Measurements from ENCODE around the gene FBXW8. TPM values are rescaled to one million over a fixed set of nuclear protein-coding genes. Genes with fewer than 3 reads are reported as not detected.

FBXW8 gene
- total RNA-seq, 4 donors from 2014 or later, result 7.4 to 15.4 (median 10.2) TPM

DNA sequence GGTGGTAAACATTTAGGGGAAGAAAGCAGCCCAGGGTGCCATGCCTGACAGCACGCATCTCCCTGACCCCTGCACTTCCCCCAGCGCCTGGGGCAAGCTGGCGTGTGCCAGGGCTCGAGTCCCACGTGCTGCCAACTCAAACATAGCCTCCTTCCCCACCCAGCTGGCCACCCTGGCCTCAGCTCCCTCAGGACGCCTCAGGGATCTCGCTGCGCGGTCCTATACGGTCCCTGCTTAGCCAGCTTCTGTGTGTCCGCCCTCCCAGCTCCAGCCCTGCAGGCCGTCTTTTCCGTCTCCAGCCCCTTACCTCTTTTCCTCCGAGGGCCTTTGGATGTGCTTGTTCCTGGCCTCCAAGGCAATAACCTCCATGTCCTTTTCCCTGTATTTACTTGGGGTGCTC, 117.5 kb downstream of the FBXW8 start:
- peaks cover 0 to 9% (median 0%) of the 10 kb centered on the region in 4 donors for H3K27me3 ChIP-seq
- no peak for DNase-seq
- peaks cover 0 to 80% (median 30%) of the 10 kb centered on the region in 3 donors for H3K36me3 ChIP-seq
- no peak overlapping the region for H3K27ac ChIP-seq
- no peaks in the 10 kb centered on the region for H3K9me3 ChIP-seq
- TF ChIP-seq POLR2A (IDR thresholded peaks at IDR 0.05), result no peak
- TF ChIP-seq, protein P1, sequence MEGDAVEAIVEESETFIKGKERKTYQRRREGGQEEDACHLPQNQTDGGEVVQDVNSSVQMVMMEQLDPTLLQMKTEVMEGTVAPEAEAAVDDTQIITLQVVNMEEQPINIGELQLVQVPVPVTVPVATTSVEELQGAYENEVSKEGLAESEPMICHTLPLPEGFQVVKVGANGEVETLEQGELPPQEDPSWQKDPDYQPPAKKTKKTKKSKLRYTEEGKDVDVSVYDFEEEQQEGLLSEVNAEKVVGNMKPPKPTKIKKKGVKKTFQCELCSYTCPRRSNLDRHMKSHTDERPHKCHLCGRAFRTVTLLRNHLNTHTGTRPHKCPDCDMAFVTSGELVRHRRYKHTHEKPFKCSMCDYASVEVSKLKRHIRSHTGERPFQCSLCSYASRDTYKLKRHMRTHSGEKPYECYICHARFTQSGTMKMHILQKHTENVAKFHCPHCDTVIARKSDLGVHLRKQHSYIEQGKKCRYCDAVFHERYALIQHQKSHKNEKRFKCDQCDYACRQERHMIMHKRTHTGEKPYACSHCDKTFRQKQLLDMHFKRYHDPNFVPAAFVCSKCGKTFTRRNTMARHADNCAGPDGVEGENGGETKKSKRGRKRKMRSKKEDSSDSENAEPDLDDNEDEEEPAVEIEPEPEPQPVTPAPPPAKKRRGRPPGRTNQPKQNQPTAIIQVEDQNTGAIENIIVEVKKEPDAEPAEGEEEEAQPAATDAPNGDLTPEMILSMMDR (IDR thresholded peaks at IDR 0.05), result no peak
- H3K4me3 ChIP-seq, result no peak overlapping the region
- peaks cover 0 to 16% (median 10%) of the 10 kb centered on the region in 3 donors for H3K4me1 ChIP-seq
- intact Hi-C loops (cut with DNase I), result no loop called here
- WGBS, 2 donors, result 84 to 85% methylated on average over 11 to 14 of the region's 14 CpGs

DNA sequence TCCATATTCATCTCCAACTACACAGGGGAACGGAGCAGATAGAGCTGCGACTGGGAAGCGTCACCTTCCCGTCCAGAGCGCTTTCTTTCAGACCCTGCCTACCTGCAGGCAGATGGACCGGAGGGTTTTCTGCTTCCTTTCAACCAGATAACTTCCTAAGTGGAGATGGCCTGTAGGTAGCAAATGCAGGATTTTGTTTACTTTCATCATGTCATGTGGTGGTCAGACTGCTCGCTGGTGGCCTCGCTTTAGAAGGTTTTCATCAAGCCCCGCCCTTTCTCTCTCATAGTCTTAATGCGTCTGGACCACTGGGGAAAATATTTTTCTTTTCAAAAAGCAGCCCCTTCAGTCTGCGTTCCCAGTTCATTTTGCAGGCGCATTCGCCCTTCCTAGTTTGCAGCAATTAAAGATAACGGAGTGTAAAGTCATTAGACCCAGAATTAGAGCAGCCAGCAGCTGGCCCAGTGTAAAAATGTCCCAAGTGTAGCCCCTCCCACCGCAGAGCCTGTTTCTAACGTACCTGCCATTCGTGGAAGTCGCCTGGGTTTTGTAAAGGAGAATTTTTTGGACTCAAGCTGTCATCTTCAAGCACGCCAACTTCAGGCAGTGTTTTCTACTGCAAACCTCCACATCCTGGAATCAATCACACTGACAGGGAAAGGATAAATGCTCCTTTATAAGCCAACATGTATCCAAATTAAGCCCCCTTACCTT, 119.6 kb downstream of the FBXW8 start:
- WGBS, 2 donors, result 87 to 88% methylated on average over 14 to 19 of the region's 19 CpGs
- TF ChIP-seq POLR2A (IDR thresholded peaks at IDR 0.05), result no peak
- TF ChIP-seq, protein P1 (IDR thresholded peaks at IDR 0.05), result no peak
- Histone ChIP-seq H3K4me3 (no peak overlapping the region), H3K4me1 (peaks cover 0 to 22% (median 12%) of the 10 kb centered on the region in 3 donors), H3K9me3 (no peaks in the 10 kb centered on the region), H3K27me3 (peaks cover 0 to 30% (median 0%) of the 10 kb centered on the region in 4 donors), H3K27ac (no peak overlapping the region), H3K36me3 (peaks cover 0 to 60% (median 17%) of the 10 kb centered on the region in 3 donors)
- DNase-seq, result no peak
- intact Hi-C loops (cut with DNase I), result no loop called here

DNA sequence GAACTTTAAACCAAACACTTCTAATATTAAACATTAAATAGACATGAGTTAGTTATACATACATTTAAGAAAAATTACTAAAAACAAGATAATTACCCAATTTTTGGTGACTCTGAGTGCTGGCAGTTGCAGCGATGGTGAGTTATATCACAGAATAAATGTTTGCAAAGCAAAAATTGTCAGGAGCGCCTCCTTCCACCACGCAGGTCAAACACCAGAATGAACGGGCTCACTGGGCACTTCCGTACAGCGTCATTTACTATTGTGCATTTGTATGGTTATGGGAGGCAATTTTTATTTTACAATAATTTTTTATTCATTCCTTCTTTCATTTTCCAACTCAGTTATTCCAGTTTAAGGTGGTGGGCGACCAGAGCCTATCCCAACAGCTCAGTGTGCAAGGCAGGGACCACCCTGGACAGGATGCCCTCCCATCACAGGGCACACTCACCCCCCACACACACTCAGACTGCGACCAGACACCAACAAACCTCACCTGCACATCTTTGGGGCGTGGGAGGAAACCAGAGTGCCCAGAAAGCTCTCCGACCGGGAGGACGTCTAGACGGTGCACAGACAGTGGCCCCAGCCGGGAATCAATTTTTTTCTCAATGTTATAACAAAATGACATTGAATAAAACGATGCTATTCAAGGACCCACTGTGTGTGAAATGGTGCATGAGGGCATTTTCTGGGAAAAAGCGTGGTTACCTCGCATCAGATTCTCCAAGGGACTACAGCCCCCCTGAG, 121.3 kb downstream of the FBXW8 start:
- no peak for DNase-seq
- H3K4me3 ChIP-seq, result no peak overlapping the region
- H3K27me3 ChIP-seq, result peaks cover 0 to 45% (median 0%) of the 10 kb centered on the region in 4 donors
- TF ChIP-seq, protein P1 (IDR thresholded peaks at IDR 0.05), result no peak
- TF ChIP-seq POLR2A (IDR thresholded peaks at IDR 0.05), result no peak
- H3K27ac ChIP-seq, result no peak overlapping the region
- intact Hi-C loops (cut with DNase I), result no loop called here
- no peaks in the 10 kb centered on the region for H3K9me3 ChIP-seq
- peaks cover 0 to 14% (median 8%) of the 10 kb centered on the region in 3 donors for H3K4me1 ChIP-seq
- H3K36me3 ChIP-seq, result peaks cover 0 to 44% (median 17%) of the 10 kb centered on the region in 3 donors
- WGBS, 2 donors, result 76 to 79% methylated on average over 14 to 16 of the region's 17 CpGs

DNA sequence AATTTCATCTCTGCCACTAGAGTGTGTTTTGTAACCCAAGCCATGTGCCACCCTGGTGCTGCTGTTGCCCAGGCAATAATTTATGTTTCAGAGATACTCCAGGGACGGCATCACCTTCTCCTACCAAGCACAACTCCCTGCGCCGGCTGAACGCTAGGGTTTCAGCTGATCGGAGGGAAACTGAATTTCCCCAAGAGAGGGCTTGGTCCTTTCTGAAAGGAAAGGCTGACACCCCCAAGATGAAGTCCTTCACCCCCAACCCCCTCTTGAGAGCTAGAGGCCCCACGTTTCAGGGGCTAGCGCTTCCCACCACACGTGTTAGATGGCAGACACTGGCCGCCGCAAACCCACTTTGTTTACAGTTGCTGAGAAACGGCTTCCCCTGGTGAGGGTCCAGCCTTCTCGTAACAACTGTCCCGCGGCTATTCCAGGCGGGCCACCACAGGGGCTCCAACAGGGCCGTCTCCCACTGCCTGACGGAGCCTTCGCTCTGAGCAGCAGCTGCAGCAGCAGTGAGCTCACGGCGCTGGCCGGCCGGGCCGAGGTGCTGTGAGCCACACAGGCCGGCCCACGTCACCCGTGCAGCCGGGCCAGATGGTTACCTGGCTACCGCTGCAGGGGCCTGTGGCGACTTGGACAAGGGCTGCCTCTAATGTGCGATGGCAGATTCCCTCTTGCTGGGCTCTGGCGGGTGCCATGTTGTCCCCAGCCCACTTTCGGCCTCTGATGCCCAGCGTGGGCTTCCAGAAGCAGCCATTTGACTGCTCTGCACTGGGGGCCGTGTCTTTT, 122.0 kb downstream of the FBXW8 start:
- Histone ChIP-seq H3K9me3 (no peaks in the 10 kb centered on the region), H3K4me1 (peaks cover 0 to 14% (median 8%) of the 10 kb centered on the region in 3 donors), H3K27ac (no peak overlapping the region), H3K36me3 (peaks cover 0 to 37% (median 10%) of the 10 kb centered on the region in 3 donors), H3K4me3 (peak overlapping the region in 1 of 4 donors; percentile 13), H3K27me3 (peaks cover 0 to 52% (median 0%) of the 10 kb centered on the region in 4 donors)
- WGBS, 2 donors, result 15 to 72% methylated on average over 3 to 6 of the region's 34 CpGs
- intact Hi-C loops (cut with DNase I), result no loop called here
- no peak for TF ChIP-seq POLR2A (IDR thresholded peaks at IDR 0.05)
- TF ChIP-seq, protein P1 (IDR thresholded peaks at IDR 0.05), result no peak
- no peak for DNase-seq

Data from esophagus squamous epithelium (tissue), 5 donors.